ENCODE results near the gene CCDC28B. TPM values are rescaled to one million over a fixed set of nuclear protein-coding genes. Genes with fewer than 3 reads are reported as not detected.

CCDC28B gene
- total RNA-seq, 4 donors from 2014 or later = 5.0 to 7.8 (median 6.5) TPM

- 94% methylated on average over 9 of the region's 9 CpGs for WGBS
- Histone ChIP-seq H3K27ac (replicated peaks in 1 of 4) (no peak overlapping the region), H3K27me3 (no peaks in the 10 kb centered on the region), H3K4me3 (no peak overlapping the region), H3K36me3 (peaks cover 67 to 98% (median 90%) of the 10 kb centered on the region in 4 donors), H3K9me3 (peaks cover 0 to 3% (median 0%) of the 10 kb centered on the region in 4 donors), H3K4me1 (peaks cover 24 to 43% (median 36%) of the 10 kb centered on the region in 4 donors)
- TF ChIP-seq POLR2AphosphoS5 (IDR thresholded peaks at IDR 0.05) = no peak
- no peak for TF ChIP-seq POLR2A (IDR thresholded peaks at IDR 0.05; ENCODE audit: low read depth)
- no peak for TF ChIP-seq EP300 (IDR thresholded peaks at IDR 0.05)
- no peak for TF ChIP-seq CTCF (IDR thresholded peaks at IDR 0.05)
- DNase-seq (ENCODE audit: extremely low spot score) = no peak
- intact Hi-C loops (cut with DNase I) = no loop called here
These were observed 12.5 kb upstream of the CCDC28B start for GRCh38 chr1:32187850-32188249.

GRCh38 chr1:32192220-32192948 lies 8.0 kb upstream of the CCDC28B start:
- TF ChIP-seq CTCF (IDR thresholded peaks at IDR 0.05) = no peak
- no peak for TF ChIP-seq POLR2A (IDR thresholded peaks at IDR 0.05; ENCODE audit: low read depth)
- TF ChIP-seq POLR2AphosphoS5 (IDR thresholded peaks at IDR 0.05) = no peak
- no peak for TF ChIP-seq EP300 (IDR thresholded peaks at IDR 0.05)
- no peaks in the 10 kb centered on the region for H3K27me3 ChIP-seq
- intact Hi-C loops (cut with DNase I) = no loop called here
- H3K27ac ChIP-seq (replicated peaks in 1 of 4) = no peak overlapping the region
- no peak overlapping the region for H3K4me3 ChIP-seq
- peaks cover 90 to 100% (median 98%) of the 10 kb centered on the region in 4 donors for H3K36me3 ChIP-seq
- DNase-seq (ENCODE audit: extremely low spot score) = no peak
- peaks cover 0 to 9% (median 2%) of the 10 kb centered on the region in 4 donors for H3K4me1 ChIP-seq
- H3K9me3 ChIP-seq = no peaks in the 10 kb centered on the region
- WGBS = 81% methylated on average over 8 of the region's 8 CpGs

GRCh38 chr1:32194984-32195383 lies 5.4 kb upstream of the CCDC28B start:
- WGBS = 83% methylated on average over 1 of the region's 6 CpGs
- Histone ChIP-seq H3K4me1 (peaks cover 12 to 20% (median 14%) of the 10 kb centered on the region in 4 donors), H3K9me3 (no peaks in the 10 kb centered on the region), H3K27me3 (no peaks in the 10 kb centered on the region), H3K4me3 (no peak overlapping the region), H3K36me3 (peaks cover 70 to 85% (median 82%) of the 10 kb centered on the region in 4 donors), H3K27ac (replicated peaks in 1 of 4) (no peak overlapping the region)
- DNase-seq (ENCODE audit: extremely low spot score) = no peak
- intact Hi-C loops (cut with DNase I) = no loop called here
- no peak for TF ChIP-seq POLR2AphosphoS5 (IDR thresholded peaks at IDR 0.05)
- no peak for TF ChIP-seq POLR2A (IDR thresholded peaks at IDR 0.05; ENCODE audit: low read depth)
- TF ChIP-seq EP300 (IDR thresholded peaks at IDR 0.05) = no peak
- no peak for TF ChIP-seq CTCF (IDR thresholded peaks at IDR 0.05)

GRCh38 chr1:32195531-32195930 lies 4.9 kb upstream of the CCDC28B start:
- Histone ChIP-seq H3K27me3 (no peaks in the 10 kb centered on the region), H3K4me3 (no peak overlapping the region), H3K4me1 (peaks cover 15 to 24% (median 17%) of the 10 kb centered on the region in 4 donors), H3K27ac (replicated peaks in 1 of 4) (no peak overlapping the region), H3K9me3 (no peaks in the 10 kb centered on the region), H3K36me3 (peaks cover 65 to 80% (median 76%) of the 10 kb centered on the region in 4 donors)
- WGBS = 83% methylated on average over 3 of the region's 3 CpGs
- DNase-seq (ENCODE audit: extremely low spot score) = no peak
- TF ChIP-seq POLR2AphosphoS5 (IDR thresholded peaks at IDR 0.05) (no peak), POLR2A (IDR thresholded peaks at IDR 0.05; ENCODE audit: low read depth) (no peak), CTCF (IDR thresholded peaks at IDR 0.05) (no peak), EP300 (IDR thresholded peaks at IDR 0.05) (no peak)
- intact Hi-C loops (cut with DNase I) = no loop called here
